Measurements from ENCODE around the gene TBXT. TPM values are rescaled to one million over a fixed set of nuclear protein-coding genes. Genes with fewer than 3 reads are reported as not detected.

TBXT gene
- total and polyA plus RNA-seq, 3 donors from 2014 or later, result 0.24 to 1.2 (median 0.26) TPM

GRCh38 chr6:166121726-166122125, 45.9 kb downstream of the TBXT start:
- Histone ChIP-seq H3K9me3 (no peaks in the 10 kb centered on the region), H3K4me3 (no peak overlapping the region), H3K4me1 (no peaks in the 10 kb centered on the region), H3K27me3 (no peaks in the 10 kb centered on the region), H3K27ac (no peak overlapping the region), H3K36me3 (ENCODE audit: low read depth, missing control alignments) (no peaks in the 10 kb centered on the region)
- DNase-seq, result no peak
- intact Hi-C loops (cut with DNase I; ENCODE audit: low total_unique reads), result no loop called here
- 64 to 69% methylated on average over 7 of the region's 7 CpGs for WGBS, 2 donors
- TF ChIP-seq, protein P1, sequence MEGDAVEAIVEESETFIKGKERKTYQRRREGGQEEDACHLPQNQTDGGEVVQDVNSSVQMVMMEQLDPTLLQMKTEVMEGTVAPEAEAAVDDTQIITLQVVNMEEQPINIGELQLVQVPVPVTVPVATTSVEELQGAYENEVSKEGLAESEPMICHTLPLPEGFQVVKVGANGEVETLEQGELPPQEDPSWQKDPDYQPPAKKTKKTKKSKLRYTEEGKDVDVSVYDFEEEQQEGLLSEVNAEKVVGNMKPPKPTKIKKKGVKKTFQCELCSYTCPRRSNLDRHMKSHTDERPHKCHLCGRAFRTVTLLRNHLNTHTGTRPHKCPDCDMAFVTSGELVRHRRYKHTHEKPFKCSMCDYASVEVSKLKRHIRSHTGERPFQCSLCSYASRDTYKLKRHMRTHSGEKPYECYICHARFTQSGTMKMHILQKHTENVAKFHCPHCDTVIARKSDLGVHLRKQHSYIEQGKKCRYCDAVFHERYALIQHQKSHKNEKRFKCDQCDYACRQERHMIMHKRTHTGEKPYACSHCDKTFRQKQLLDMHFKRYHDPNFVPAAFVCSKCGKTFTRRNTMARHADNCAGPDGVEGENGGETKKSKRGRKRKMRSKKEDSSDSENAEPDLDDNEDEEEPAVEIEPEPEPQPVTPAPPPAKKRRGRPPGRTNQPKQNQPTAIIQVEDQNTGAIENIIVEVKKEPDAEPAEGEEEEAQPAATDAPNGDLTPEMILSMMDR (IDR thresholded peaks at IDR 0.05), result no peak
- no peak for TF ChIP-seq POLR2A (IDR thresholded peaks at IDR 0.05)

- Histone ChIP-seq H3K4me3 (no peak overlapping the region), H3K27me3 (no peaks in the 10 kb centered on the region), H3K4me1 (no peaks in the 10 kb centered on the region), H3K27ac (no peak overlapping the region), H3K9me3 (no peaks in the 10 kb centered on the region), H3K36me3 (ENCODE audit: low read depth, missing control alignments) (no peaks in the 10 kb centered on the region)
- no peak for DNase-seq
- 87 to 88% methylated on average over 4 of the region's 4 CpGs for WGBS, 2 donors
- intact Hi-C loops (cut with DNase I; ENCODE audit: low total_unique reads), result no loop called here
- no peak for TF ChIP-seq POLR2A (IDR thresholded peaks at IDR 0.05)
- TF ChIP-seq, protein P1 (IDR thresholded peaks at IDR 0.05), result no peak
Observed at GRCh38 chr6:166119116-166119911, 48.3 kb downstream of the TBXT start.

- Histone ChIP-seq H3K4me3 (no peak overlapping the region), H3K27ac (no peak overlapping the region), H3K36me3 (ENCODE audit: low read depth, missing control alignments) (no peaks in the 10 kb centered on the region), H3K27me3 (no peaks in the 10 kb centered on the region), H3K9me3 (no peaks in the 10 kb centered on the region), H3K4me1 (no peaks in the 10 kb centered on the region)
- TF ChIP-seq POLR2A (IDR thresholded peaks at IDR 0.05), result no peak
- TF ChIP-seq, protein P1 (IDR thresholded peaks at IDR 0.05), result no peak
- intact Hi-C loops (cut with DNase I; ENCODE audit: low total_unique reads), result no loop called here
- DNase-seq, result no peak
Observed at GRCh38 chr6:166115609-166116008, 52.0 kb downstream of the TBXT start.

- Histone ChIP-seq H3K36me3 (ENCODE audit: low read depth, missing control alignments) (no peaks in the 10 kb centered on the region), H3K27ac (no peak overlapping the region), H3K9me3 (no peaks in the 10 kb centered on the region), H3K4me1 (no peaks in the 10 kb centered on the region), H3K27me3 (no peaks in the 10 kb centered on the region), H3K4me3 (no peak overlapping the region)
- no peak for DNase-seq
- 67 to 76% methylated on average over 11 of the region's 11 CpGs for WGBS, 2 donors
- intact Hi-C loops (cut with DNase I; ENCODE audit: low total_unique reads), result no loop called here
- no peak for TF ChIP-seq POLR2A (IDR thresholded peaks at IDR 0.05)
- TF ChIP-seq, protein P1 (IDR thresholded peaks at IDR 0.05), result no peak
Observed at GRCh38 chr6:166112580-166112979, 55.1 kb downstream of the TBXT start.

DNA sequence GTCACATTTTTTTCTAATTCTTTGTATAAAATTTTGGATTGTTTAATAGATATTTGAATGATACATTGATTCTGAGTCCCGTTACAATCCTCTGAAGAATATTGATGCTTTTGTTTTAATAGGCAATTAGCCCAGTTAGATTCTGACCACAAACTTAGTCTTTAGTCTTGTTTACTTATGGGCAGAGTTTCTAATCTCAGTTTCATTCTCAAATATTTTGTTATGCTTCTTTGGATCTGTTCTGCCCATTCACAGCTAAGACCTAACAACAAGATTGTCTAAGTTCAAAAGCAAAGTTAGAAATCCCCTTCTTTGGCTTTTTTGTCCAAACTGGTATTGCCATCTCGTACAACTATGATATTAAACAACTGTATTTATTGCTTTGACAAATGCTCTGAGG, 58.0 kb downstream of the TBXT start:
- no peak overlapping the region for H3K27ac ChIP-seq
- 79 to 81% methylated on average over 2 of the region's 2 CpGs for WGBS, 2 donors
- H3K4me3 ChIP-seq, result no peak overlapping the region
- H3K36me3 ChIP-seq (ENCODE audit: low read depth, missing control alignments), result no peaks in the 10 kb centered on the region
- no peaks in the 10 kb centered on the region for H3K4me1 ChIP-seq
- TF ChIP-seq POLR2A (IDR thresholded peaks at IDR 0.05), result no peak
- TF ChIP-seq, protein P1 (IDR thresholded peaks at IDR 0.05), result no peak
- H3K9me3 ChIP-seq, result no peaks in the 10 kb centered on the region
- H3K27me3 ChIP-seq, result no peaks in the 10 kb centered on the region
- no peak for DNase-seq
- intact Hi-C loops (cut with DNase I; ENCODE audit: low total_unique reads), result loop anchor here (5.0 kb wide), 1 partner anchor 222 kb away; no protein-coding TSS in a partner anchor

All from testis (tissue), 3 donors.